ENCODE results near the gene C1orf105.

GRCh38 chr1:172382990-172383389 is 37.5 kb upstream of the C1orf105 start:
- TF ChIP-seq POLR2AphosphoS5 (IDR thresholded peaks at IDR 0.05), result no peak
- no peak for TF ChIP-seq CTCF (IDR thresholded peaks at IDR 0.05)
- TF ChIP-seq EP300 (IDR thresholded peaks at IDR 0.05), result no peak
